OCI-LY1 (cell line): ENCODE data around the gene SYCP3.
"Not testable (repeated sequence)": the region's sequence is repeated elsewhere in the genome, so short reads cannot be mapped to it uniquely, and the experiment has no call there.

Source experiments
- H2AFZ ChIP-seq: fragments of 200-600 bp; sonication (generic), shearing (Covaris generic); 2 replicates; pipeline ENCODE4 v1.6.0; 2014; ENCODE audit warnings: antibody characterized with exemption, mild to moderate bottlenecking, low read length
- H3F3A ChIP-seq: fragments of 200-600 bp; sonication (generic), shearing (Covaris generic); 2 replicates; pipeline ENCODE4 v1.6.0; 2014; ENCODE audit warnings: mild to moderate bottlenecking, antibody characterized with exemption, low read length, moderate library complexity; ENCODE audit not compliant: insufficient read depth
- H3K27ac ChIP-seq: fragments of 200-600 bp; sonication (generic); 2 replicates; pipeline ENCODE4 v1.5.1; 2014; ENCODE audit warnings: low read length, mixed run types, mild to moderate bottlenecking, low read depth; ENCODE audit not compliant: poor library complexity, severe bottlenecking
- H3K27me3 ChIP-seq: fragments of 200-600 bp; sonication (generic); 2 replicates; pipeline ENCODE4 v1.6.0; 2014; ENCODE audit warnings: antibody characterized with exemption, mild to moderate bottlenecking, low read length, moderate library complexity; ENCODE audit not compliant: insufficient read depth
- H3K36me3 ChIP-seq: fragments of 200-600 bp; sonication (generic); 2 replicates; pipeline ENCODE4 v1.6.1; 2014; ENCODE audit warnings: mild to moderate bottlenecking, antibody characterized with exemption, low read length, moderate library complexity, mixed read lengths; ENCODE audit not compliant: insufficient read depth
- H3K4me1 ChIP-seq: fragments of 200-600 bp; sonication (generic); 2 replicates; pipeline ENCODE4 v1.5.1; 2014; ENCODE audit warnings: mild to moderate bottlenecking, low read length, moderate library complexity; ENCODE audit not compliant: insufficient read depth, severe bottlenecking
- H3K4me2 ChIP-seq: fragments of 200-600 bp; sonication (generic), shearing (Covaris generic); 2 replicates; pipeline ENCODE4 v1.6.1; 2014; ENCODE audit warnings: low read length
- H3K4me3 ChIP-seq: fragments of 200-600 bp; sonication (generic); 2 replicates; pipeline ENCODE4 v1.5.1; 2014; ENCODE audit warnings: low read length, low read depth, mild to moderate bottlenecking, mixed read lengths; ENCODE audit not compliant: poor library complexity, severe bottlenecking
- H3K79me2 ChIP-seq: fragments of 200-600 bp; shearing (Covaris generic); 2 replicates; pipeline ENCODE4 v1.6.1; 2016; ENCODE audit warnings: mixed run types, low read length, mixed read lengths; ENCODE audit not compliant: insufficient read depth
- H3K9ac ChIP-seq: fragments of 200-600 bp; sonication (generic), shearing (Covaris generic); 2 replicates; pipeline ENCODE4 v1.6.1; 2014; ENCODE audit warnings: mild to moderate bottlenecking, low read length, mixed read lengths
- H3K9me2 ChIP-seq: fragments of 200-600 bp; sonication (generic), shearing (Covaris generic); 2 replicates; pipeline ENCODE4 v1.6.1; 2014; ENCODE audit warnings: low read depth, mild to moderate bottlenecking, low read length, mixed read lengths
- H3K9me3 ChIP-seq: fragments of 200-600 bp; shearing (Covaris generic); 2 replicates; pipeline ENCODE4 v1.6.1; 2014; ENCODE audit warnings: low read length, mixed read lengths
- H4K20me1 ChIP-seq: fragments of 200-600 bp; sonication (generic), shearing (Covaris generic); 2 replicates; pipeline ENCODE4 v1.6.0; 2016; ENCODE audit warnings: mild to moderate bottlenecking, low read length; ENCODE audit not compliant: insufficient read depth
- EZH2 ChIP-seq: fragments of 200-600 bp; sonication (generic), shearing (Covaris generic); IDR thresholded peaks from 2 replicates; pipeline ENCODE4 v1.8.0; 2017; ENCODE audit warnings: borderline replicate concordance, mixed run types, mild to moderate bottlenecking, antibody characterized with exemption, low read length, moderate library complexity, mixed read lengths
- TF ChIP-seq, protein P1 (sequence below): fragments of 200-600 bp; sonication (generic), shearing (Covaris generic); IDR thresholded peaks from 2 replicates; pipeline ENCODE4 v1.5.1; 2017; ENCODE audit warnings: mild to moderate bottlenecking, antibody characterized with exemption, low read length, moderate library complexity, mixed read lengths

SYCP3 gene

DNA sequence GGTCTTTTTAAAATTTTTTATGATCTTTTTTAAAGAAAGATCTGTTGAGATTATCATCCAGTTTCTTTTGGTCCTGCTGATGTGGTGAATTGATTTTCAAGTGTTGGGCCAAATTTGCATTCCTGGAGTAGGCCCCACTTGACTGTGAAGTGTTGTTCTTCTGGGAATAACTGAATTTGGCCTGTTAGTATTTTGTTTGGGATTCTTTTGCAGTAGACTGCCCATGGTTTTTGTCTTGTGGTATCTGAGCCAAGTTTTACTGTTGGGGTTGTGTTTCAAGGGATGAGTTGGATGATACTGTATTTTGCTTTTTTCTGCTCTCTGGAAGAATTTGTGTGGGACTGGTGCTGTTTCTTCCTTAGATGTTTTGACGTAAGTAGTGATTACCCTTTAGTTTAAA lies 4.0 kb upstream of the SYCP3 start:
- H4K20me1 ChIP-seq = no peaks in the 10 kb centered on the region
- no peak overlapping the region for H2AFZ ChIP-seq
- 0 out of 2 replicates have a peak, but pooled peaks cover 2% of the 10 kb centered on the region for H3F3A ChIP-seq
- H3K9me3 ChIP-seq = no peaks in the 10 kb centered on the region
- peak overlapping the region; percentile 45 for H3K9ac ChIP-seq
- peak overlapping the region; percentile 67 for H3K4me2 ChIP-seq
- H3K36me3 ChIP-seq = peaks cover 78% of the 10 kb centered on the region
- peaks cover 70% of the 10 kb centered on the region for H3K4me1 ChIP-seq
- peak overlapping the region; percentile 98 for H3K27ac ChIP-seq
- H3K27me3 ChIP-seq = no peaks in the 10 kb centered on the region
- no peaks in the 10 kb centered on the region for H3K79me2 ChIP-seq
- H3K4me3 ChIP-seq = peak overlapping the region; percentile 14
- no peaks in the 10 kb centered on the region for H3K9me2 ChIP-seq
- TF ChIP-seq EZH2 = no peak

DNA sequence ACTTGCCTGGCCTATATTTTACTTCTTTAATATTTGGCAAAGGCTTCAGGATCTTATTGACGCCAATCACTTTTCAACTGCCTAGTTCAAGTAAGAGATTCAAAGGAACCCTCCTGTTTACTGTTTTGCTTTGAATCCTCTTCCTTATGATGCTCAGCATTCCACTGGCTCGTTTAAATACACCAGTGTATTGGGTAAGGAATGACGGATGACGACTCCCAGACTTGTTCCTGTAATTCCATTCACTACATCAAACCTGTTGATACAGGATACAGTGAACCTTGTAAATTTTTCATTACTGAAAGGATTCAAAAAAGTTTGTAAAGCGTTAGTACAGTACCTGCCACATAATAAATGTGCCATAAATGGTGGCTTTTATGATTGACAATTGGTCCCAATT lies 1.7 kb upstream of the SYCP3 start:
- Histone ChIP-seq H3K79me2 (no peaks in the 10 kb centered on the region), H3K9ac (no peak overlapping the region), H3K36me3 (peaks cover 71% of the 10 kb centered on the region), H3K9me2 (no peaks in the 10 kb centered on the region), H4K20me1 (no peaks in the 10 kb centered on the region), H3K4me1 (peaks cover 76% of the 10 kb centered on the region), H3K4me3 (no peak overlapping the region), H3K4me2 (no peak overlapping the region), H3K27me3 (no peaks in the 10 kb centered on the region), H3K27ac (peak overlapping the region; percentile 98), H3K9me3 (no peaks in the 10 kb centered on the region), H2AFZ (no peak overlapping the region), H3F3A (0 out of 2 replicates have a peak, but pooled peaks cover 2% of the 10 kb centered on the region)
- TF ChIP-seq, protein P1, sequence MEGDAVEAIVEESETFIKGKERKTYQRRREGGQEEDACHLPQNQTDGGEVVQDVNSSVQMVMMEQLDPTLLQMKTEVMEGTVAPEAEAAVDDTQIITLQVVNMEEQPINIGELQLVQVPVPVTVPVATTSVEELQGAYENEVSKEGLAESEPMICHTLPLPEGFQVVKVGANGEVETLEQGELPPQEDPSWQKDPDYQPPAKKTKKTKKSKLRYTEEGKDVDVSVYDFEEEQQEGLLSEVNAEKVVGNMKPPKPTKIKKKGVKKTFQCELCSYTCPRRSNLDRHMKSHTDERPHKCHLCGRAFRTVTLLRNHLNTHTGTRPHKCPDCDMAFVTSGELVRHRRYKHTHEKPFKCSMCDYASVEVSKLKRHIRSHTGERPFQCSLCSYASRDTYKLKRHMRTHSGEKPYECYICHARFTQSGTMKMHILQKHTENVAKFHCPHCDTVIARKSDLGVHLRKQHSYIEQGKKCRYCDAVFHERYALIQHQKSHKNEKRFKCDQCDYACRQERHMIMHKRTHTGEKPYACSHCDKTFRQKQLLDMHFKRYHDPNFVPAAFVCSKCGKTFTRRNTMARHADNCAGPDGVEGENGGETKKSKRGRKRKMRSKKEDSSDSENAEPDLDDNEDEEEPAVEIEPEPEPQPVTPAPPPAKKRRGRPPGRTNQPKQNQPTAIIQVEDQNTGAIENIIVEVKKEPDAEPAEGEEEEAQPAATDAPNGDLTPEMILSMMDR = no peak
- TF ChIP-seq EZH2 = no peak

DNA sequence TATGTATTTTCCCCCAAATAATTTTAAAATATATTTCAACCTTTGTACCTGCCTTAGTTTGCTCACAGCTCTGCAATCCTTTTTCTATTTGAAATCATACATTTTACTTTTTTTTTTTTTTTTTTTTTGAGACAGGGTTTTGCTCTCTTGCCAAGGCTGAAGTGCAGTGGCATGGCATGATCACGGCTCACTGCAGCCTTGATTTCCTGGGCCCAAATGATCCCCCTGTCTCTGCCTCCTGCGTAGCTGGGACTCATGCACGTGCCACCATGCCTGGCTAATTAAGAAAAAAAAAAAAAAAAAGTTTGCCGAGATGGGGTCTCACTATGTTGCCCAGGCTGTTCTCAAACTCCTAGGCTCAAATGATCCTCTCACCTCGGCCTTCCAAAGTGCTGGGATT lies 1.3 kb upstream of the SYCP3 start:
- H3K9me2 ChIP-seq = no peaks in the 10 kb centered on the region
- H4K20me1 ChIP-seq = no peaks in the 10 kb centered on the region
- peak overlapping the region; percentile 98 for H3K27ac ChIP-seq
- H2AFZ ChIP-seq = no peak overlapping the region
- 0 out of 2 replicates have a peak, but pooled peaks cover 2% of the 10 kb centered on the region for H3F3A ChIP-seq
- H3K79me2 ChIP-seq = no peaks in the 10 kb centered on the region
- H3K9ac ChIP-seq = no peak overlapping the region
- H3K27me3 ChIP-seq = no peaks in the 10 kb centered on the region
- peaks cover 67% of the 10 kb centered on the region for H3K36me3 ChIP-seq
- H3K4me1 ChIP-seq = peaks cover 72% of the 10 kb centered on the region
- no peak for TF ChIP-seq EZH2
- TF ChIP-seq, protein P1 = no peak
- H3K4me3 ChIP-seq = no peak overlapping the region
- no peak overlapping the region for H3K4me2 ChIP-seq
- no peaks in the 10 kb centered on the region for H3K9me3 ChIP-seq

DNA sequence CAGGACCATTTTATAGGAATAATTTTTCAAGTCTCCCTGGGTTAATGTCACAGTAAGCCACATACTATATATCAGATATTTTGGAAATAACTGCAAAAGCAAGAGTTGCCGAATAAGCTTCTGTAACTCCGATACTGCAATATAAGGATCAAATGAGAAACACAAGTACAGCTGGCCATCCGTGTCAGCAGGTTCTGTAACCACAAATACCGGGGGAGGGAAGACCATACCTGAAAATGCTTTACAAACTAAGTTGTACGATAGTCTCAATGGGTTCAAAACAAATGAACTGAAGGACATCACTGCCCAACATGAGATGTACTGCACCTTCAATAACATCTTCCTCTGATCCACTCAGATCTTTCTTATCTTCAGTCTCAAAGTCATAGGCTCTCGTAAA lies 1.8 kb downstream of the SYCP3 start:
- Histone ChIP-seq H3K9me2 (no peaks in the 10 kb centered on the region), H3K4me1 (peaks cover 54% of the 10 kb centered on the region), H2AFZ (no peak overlapping the region), H3F3A (0 out of 2 replicates have a peak, but pooled peaks cover 2% of the 10 kb centered on the region), H3K9ac (no peak overlapping the region), H3K9me3 (no peaks in the 10 kb centered on the region), H3K4me3 (no peak overlapping the region), H4K20me1 (no peaks in the 10 kb centered on the region), H3K27ac (peak overlapping the region; percentile 50), H3K79me2 (no peaks in the 10 kb centered on the region), H3K4me2 (no peak overlapping the region), H3K27me3 (no peaks in the 10 kb centered on the region), H3K36me3 (peaks cover 73% of the 10 kb centered on the region)
- TF ChIP-seq EZH2 = no peak
- TF ChIP-seq, protein P1 = no peak

GRCh38 chr12:101734482-101734881 lies 4.8 kb downstream of the SYCP3 start:
- Histone ChIP-seq H3K4me1 (peaks cover 33% of the 10 kb centered on the region), H3K36me3 (peaks cover 76% of the 10 kb centered on the region)
- H3K4me3 ChIP-seq, H3K27ac ChIP-seq, H3K79me2 ChIP-seq, H2AFZ ChIP-seq, H3F3A ChIP-seq, H3K9me2 ChIP-seq, H4K20me1 ChIP-seq, H3K27me3 ChIP-seq, H3K9ac ChIP-seq, H3K9me3 ChIP-seq, H3K4me2 ChIP-seq: not testable (repeated sequence)
